CD4-positive, alpha-beta T cell treated with Interferon alpha-2 for 1 hour (primary cell): ENCODE measurements around the gene C7orf57.
"Not testable (repeated sequence)": the region's sequence is repeated elsewhere in the genome, so short reads cannot be mapped to it uniquely, and the experiment has no call there.

ENCODE experiments used
- DNase-seq, 2 donors: peaks; one replicate each; pipeline ENCODE4 v3.0.0-alpha.2; 2020 to 2022

The C7orf57 gene

GRCh38 chr7:48035301-48035966 lies at the start of gene C7orf57:
TSS of gene C7orf57 (plus strand) at chr7:48035543. CDS start at chr7:48036309, 766 bp downstream.
- peak; percentile 89 for DNase-seq

- DNase-seq: no peak
Measured at GRCh38 chr7:47988496-47989386, 46.6 kb upstream of the C7orf57 start.

- not testable (repeated sequence) for DNase-seq
Measured at GRCh38 chr7:47989607-47990400, 45.5 kb upstream of the C7orf57 start.

GRCh38 chr7:47990592-47990991 lies 44.8 kb upstream of the C7orf57 start:
- DNase-seq: no peak

- no peak for DNase-seq
Measured at GRCh38 chr7:47991270-47991669, 44.1 kb upstream of the C7orf57 start.

- DNase-seq: peak; percentile 82 to 86
Measured at GRCh38 chr7:47991741-47992311, 43.5 kb upstream of the C7orf57 start.

GRCh38 chr7:47992446-47992845 lies 42.9 kb upstream of the C7orf57 start:
- no peak for DNase-seq

- DNase-seq: no peak
Measured at GRCh38 chr7:47999413-47999812, 35.9 kb upstream of the C7orf57 start.

- not testable (repeated sequence) for DNase-seq
Measured at GRCh38 chr7:48000164-48000563, 35.2 kb upstream of the C7orf57 start.

GRCh38 chr7:48004032-48004431 lies 31.3 kb upstream of the C7orf57 start:
- DNase-seq: no peak

GRCh38 chr7:48004638-48005037 lies 30.7 kb upstream of the C7orf57 start:
- DNase-seq: no peak

- DNase-seq: no peak
Measured at GRCh38 chr7:48006866-48007265, 28.5 kb upstream of the C7orf57 start.

- DNase-seq: no peak
Measured at GRCh38 chr7:48009257-48009656, 26.1 kb upstream of the C7orf57 start.

- DNase-seq: no peak
Measured at GRCh38 chr7:48009954-48010353, 25.4 kb upstream of the C7orf57 start.

GRCh38 chr7:48011323-48011722 lies 24.0 kb upstream of the C7orf57 start:
- no peak for DNase-seq

GRCh38 chr7:48011951-48012350 lies 23.4 kb upstream of the C7orf57 start:
- no peak for DNase-seq

GRCh38 chr7:48016641-48017040 lies 18.7 kb upstream of the C7orf57 start:
- DNase-seq: no peak

GRCh38 chr7:48017674-48018073 lies 17.7 kb upstream of the C7orf57 start:
- no peak for DNase-seq

GRCh38 chr7:48025624-48026023 lies 9.7 kb upstream of the C7orf57 start:
- no peak for DNase-seq

- DNase-seq: no peak
Measured at GRCh38 chr7:48028938-48029337, 6.4 kb upstream of the C7orf57 start, which contains the start of gene SUN3. TSS of gene SUN3 (minus strand) at chr7:48029107. CDS start at chr7:48028938, 169 bp downstream.

GRCh38 chr7:48031111-48031510 lies 4.2 kb upstream of the C7orf57 start:
- DNase-seq: no peak

- DNase-seq: no peak
Measured at GRCh38 chr7:48033922-48034321, 1.4 kb upstream of the C7orf57 start.

GRCh38 chr7:48035967-48036478 lies 680 bp downstream of the C7orf57 start:
- peak in 1 of 2 donors; percentile 19 for DNase-seq
